HG03565 (cell line): ENCODE measurements around the gene CBX7.

Experiments used
- ATAC-seq: cut with Tn5 transposase; IDR thresholded peaks from one replicate; pipeline ENCODE4 v1.9.1; 2021; ENCODE audit warnings: mild to moderate bottlenecking, moderate library complexity; ENCODE audit not compliant: unreplicated experiment

Gene CBX7

GRCh38 chr22:39152511-39153219 lies at the start of gene CBX7:
Gene CBX7 (minus strand): TSS chr22:39152680. CDS start chr22:39152444, 236 bp downstream.
- ATAC-seq = peak; percentile 62

DNA sequence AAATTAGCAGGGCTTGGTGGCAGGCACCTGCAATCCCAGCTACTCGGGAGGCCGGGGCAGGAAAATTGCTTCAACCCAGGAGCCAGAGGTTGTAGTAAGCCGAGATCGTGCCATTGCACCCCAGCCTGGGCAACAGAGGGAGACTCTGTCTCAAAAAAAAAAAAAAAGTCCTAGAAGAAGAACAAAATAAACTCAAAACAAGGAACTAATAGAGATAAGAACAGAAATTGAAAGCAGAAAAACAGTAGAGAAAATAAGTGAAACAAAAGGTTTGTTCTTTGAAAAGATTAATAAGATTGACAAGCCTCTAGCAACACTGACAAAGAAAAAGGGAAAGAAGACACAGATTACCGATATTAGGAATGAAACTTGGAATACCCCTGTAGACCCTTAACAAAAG lies 45.1 kb upstream of the CBX7 start:
- no peak for ATAC-seq

DNA sequence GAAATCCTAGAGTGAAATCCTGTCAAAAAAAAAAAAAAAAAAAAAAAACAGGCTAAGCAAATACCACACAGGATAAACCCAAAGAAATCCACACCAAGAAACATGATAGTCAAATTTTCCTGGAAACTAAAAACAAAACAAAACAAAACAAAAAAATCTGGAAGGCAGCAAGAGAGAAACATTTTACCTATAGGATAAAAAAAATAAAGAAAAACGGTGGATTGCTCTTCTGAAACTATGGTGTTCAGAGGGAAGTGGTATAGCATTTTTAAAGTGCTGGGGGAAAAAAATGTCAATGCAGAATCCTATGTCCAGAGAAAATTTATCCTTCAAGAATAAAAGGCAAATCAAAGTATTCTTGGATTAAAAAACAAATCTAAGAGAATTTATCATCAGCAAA lies 41.6 kb upstream of the CBX7 start:
- ATAC-seq = no peak

DNA sequence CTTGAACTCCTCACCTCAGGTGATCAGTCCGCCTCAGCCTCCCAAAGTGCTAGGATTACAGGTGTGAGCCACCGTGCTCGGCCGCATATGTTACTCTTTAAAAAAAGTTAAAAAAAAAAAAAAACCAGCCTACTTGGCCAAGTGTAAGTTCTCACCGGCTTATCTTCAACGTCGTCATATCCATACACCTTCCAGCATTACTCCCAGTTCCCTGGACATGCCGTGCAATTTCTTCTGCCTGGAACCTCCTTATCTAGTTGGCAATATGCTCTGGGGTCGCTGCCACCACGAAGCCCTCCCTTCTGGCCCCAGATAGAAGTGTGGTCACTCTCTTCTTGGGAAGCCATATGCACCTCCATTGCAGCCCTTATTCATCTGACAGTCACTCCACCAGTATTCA lies 36.3 kb upstream of the CBX7 start:
- no peak for ATAC-seq

DNA sequence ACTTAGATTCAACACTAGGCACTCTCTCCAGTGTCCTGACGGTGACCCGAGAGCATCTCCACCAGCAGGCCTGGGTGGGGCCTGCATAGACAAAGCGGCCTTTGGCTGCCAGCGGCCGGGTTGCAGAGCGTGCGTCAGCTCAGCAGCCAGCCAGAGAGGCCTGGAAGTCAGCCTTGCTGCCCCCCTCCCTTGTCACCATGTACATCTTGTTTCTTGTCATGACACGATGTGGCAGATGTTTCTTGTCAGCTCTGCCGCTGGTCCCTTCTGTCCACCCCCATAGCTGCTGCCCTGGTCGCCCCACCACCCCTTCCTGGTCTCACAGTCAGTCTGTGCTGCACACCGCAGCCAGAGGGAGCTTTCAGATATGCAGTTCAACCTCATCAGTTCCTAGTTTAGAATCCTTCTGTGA lies 33.1 kb upstream of the CBX7 start:
- ATAC-seq = no peak

DNA sequence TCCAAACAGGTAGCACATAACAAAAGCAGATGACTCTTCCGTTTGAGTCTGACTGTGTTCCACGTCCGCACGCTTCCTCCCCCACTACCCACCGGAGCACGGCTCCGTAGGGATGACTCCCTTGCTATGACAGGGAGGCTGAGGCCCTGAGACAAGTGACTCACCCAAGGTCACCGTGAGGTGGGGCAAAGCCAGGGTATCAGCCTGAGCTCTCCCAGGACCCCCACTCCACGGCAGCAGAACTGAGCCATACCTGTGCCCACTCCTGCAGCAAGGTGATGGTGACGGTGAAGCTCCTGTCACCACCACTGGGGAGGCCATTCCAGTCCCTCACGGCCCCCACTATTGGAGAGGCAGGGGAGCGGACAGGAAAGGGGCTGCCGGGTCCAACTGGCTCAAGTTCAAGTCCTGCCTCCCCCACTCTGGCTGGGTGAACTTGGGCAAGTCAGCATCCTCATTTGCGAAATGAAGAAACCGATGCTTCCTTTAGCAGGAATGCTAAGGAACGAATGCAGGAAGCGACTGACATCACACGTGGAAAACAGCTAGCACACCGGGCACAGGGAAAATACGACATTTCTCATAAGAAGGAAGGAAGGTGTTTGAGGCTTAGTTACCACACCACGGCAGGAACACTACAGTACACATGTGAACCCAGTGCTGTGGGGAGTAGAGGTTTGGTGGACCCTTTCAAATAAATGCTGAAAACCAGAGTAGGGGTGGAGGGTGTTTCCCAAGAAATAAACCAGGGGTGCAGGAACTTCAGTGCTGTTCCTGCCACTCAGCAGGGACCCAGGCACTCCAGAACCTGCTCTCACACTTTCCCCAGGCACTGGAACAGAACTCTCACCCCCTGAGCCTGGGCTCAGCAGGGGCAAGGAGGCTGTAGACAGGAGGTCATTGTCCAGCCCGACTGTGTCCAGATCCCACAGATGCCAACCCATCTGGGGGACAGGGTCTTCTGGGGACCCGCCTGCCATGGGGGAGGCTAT lies 32.4 kb upstream of the CBX7 start:
- no peak for ATAC-seq

GRCh38 chr22:39183991-39184585 lies 31.6 kb upstream of the CBX7 start:
- ATAC-seq = no peak

DNA sequence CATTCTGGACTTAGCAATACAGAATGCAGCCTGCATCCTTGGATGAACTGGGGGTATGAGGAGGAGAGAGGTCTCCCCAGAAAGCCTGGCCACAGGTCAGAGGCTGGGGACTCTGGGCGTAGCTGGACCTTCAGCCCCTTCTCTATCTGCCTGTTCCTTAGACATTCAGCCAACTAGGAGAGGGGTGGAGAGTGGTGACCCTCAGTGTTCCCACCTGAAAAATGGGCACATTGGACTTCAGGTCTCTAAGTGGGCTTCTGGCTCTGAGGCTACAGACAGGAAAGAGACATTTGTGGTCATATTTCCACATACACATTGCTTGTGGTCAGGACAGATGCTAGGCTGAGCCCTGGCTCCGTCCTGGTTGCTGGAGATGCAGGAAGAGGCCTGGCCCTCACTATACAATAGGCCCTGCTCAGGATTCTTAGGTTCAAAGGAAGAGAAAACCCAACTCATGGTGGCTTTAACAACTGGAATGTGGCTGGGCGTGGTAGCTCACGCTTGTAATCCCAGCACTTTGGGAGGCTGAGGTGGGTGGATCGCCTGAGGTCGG lies 30.1 kb upstream of the CBX7 start:
- ATAC-seq = no peak

DNA sequence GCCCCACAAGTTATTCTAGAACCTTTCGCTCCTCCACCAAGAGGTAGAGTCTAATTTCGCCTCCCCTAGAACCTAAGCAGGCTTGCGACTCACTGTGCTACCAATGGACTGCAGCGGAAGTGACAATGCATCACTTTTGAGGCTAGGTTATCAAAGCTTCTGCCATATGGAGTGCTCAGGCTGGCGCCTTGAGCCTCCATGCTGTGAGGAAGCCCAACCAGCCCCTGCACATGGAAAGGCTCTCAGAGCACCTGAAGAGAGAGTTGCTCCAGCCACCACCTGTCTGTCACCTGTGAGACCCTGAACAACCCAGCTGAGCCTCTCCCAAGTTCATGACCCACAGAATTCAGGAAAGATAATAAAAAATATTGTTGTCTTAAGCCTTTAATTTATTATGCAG lies 29.3 kb upstream of the CBX7 start:
- no peak for ATAC-seq

GRCh38 chr22:39181356-39181755 lies 28.9 kb upstream of the CBX7 start:
- ATAC-seq = no peak

DNA sequence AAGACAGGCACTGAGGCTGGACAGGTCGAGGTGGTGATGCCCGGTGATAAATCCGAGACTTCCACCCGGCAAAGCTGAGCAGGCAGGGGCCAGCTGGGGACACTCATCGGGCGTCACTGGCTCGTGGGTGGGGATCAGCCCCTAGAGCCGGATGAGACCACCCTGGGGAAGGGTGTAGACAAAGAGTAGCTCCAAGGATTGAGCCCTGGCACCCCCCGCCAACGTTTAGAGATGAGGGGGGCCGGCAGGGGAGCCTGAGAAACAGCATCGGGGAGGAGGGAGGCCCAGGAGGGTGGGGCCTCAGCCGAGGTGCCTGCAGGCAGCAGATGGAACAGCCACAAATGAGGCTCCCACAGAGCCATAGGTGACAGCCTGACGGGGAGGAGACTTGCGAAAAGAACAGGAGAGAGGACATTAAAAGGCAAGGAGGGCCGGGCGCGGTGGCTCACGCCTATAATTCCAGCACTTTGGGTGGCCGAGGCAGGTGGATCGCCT lies 27.4 kb upstream of the CBX7 start:
- no peak for ATAC-seq

DNA sequence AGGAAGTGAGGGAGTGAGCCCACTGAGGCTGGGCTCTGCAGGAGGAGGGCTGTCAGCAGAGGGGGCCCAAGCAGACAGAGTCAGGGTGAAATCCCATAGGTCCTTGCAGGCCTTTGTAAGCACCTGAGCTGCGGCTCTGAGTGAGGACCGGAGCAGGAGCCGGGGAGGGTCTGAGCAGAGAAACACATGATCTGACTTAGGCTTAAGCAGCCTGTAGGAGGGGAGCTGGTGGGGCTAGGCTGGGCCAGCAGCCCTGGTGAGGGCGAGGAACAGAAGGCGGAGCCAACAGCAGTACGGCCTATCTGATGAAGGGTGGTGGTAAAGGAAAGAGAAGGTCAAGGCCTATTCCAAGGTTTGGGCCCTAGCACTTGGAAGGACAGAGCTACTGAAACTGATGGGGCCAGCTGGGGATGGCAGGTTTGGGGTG lies 26.9 kb upstream of the CBX7 start:
- ATAC-seq = no peak

DNA sequence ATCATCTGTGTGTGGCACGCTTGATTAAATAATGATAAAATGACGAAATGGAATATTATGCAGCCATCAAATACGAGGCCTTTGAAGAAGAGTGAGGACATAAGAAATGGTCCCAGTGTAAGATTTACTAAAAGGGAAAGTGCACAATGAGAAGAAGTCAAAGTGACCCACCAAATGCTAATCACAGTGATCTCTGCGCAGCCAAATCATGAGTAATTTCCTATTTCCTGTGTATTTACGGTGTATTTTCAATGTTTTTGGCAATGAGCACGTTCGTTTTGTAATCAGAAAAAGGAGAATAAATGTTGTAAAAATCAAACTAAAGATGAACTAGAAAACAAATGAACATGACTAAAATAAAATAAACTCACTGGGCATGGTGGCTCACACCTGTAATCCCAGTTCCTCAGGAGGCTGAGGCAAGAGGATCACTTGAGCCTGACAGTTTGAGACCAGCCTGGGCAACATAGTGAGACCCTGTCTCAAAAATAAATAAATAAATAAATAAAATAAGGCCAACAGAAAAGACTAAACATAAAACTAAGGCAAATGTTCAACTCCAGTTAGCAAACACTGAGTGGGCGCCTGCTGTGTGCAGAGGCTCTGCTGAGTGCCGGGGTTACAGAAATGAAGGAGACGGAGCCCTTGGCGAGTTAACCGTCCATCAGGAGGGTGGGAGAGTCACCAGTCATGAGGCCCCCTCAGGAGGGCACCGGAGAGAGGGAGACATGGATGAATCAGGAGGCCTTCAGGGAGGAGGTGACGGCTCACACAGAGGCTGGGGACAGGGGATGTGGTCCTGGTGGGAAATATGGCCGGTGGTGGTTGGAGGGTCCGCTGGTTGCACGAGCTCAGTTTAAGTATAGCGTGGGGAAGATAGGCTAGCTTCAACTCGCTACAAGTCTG lies 26.0 kb upstream of the CBX7 start:
- no peak for ATAC-seq

- no peak for ATAC-seq
Observed at GRCh38 chr22:39177791-39178190, 25.3 kb upstream of the CBX7 start.

GRCh38 chr22:39177456-39177775 lies 24.9 kb upstream of the CBX7 start:
- ATAC-seq = no peak

GRCh38 chr22:39176714-39177455 lies 24.4 kb upstream of the CBX7 start:
- no peak for ATAC-seq

GRCh38 chr22:39176143-39176713 lies 23.7 kb upstream of the CBX7 start:
- no peak for ATAC-seq

DNA sequence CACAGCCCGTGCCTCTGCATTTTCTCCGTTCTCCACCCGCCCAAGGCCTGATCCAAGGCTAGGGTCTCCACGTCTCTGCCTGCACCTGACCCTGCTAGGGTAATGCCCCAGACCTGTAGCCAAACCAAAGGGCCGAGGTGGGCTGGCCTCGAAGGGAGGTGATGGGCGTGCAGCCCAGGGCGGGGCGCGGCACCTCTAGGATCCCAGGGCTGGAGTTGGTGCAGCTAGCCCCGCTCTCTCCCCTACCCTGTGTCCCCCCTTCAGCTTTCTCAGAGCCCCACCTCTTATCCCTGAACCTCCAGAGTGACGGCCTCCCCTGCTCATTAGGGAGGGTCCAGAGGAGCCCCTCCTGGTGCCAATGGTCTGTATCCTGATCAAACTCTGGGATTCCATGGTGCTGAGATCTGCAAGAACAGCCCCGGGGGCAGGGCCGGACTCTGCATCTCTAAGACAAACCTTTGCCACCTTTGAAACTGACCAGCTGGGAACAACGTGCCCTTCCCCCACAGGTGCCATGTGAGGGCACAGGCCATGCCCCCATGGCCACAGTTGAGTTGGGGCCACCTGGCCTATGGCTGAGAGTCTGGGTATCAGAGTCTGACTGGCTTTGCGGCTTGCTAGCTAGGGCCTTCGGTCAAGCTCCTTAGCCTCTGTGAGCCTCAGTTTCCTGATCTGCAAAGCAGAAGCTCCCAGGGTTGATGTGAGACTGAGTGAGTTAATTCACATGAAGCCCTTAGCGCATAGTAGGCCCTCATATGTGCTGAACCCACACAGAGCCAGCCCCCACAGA lies 23.1 kb upstream of the CBX7 start:
- ATAC-seq = no peak
